Urinary bladder (tissue), 4 donors: ENCODE results near the gene HASPIN. TPM values are rescaled to one million over a fixed set of nuclear protein-coding genes. Genes with fewer than 3 reads are reported as not detected.
A peak's percentile ranks its signal among the peaks of the same experiment; 100 is the strongest.
"Not testable (repeated sequence)": the region's sequence is repeated elsewhere in the genome, so short reads cannot be mapped to it uniquely, and the experiment has no call there.

ENCODE experiments used
- DNase-seq: peaks from one replicate; pipeline ENCODE4 v3.0.0-alpha.2; 2015; ENCODE audit errors: extremely low spot score
- H3K27ac ChIP-seq: one replicate; pipeline ENCODE4 v1.5.1; 2013; ENCODE audit warnings: low read depth, mild to moderate bottlenecking, moderate library complexity
- H3K36me3 ChIP-seq: one replicate; pipeline ENCODE4 v1.6.1; 2013; ENCODE audit warnings: mild to moderate bottlenecking, moderate library complexity; ENCODE audit not compliant: insufficient read depth
- H3K4me1 ChIP-seq: one replicate; pipeline ENCODE4 v1.6.1; 2013; ENCODE audit warnings: mild to moderate bottlenecking, moderate library complexity; ENCODE audit not compliant: insufficient read depth
- H3K4me3 ChIP-seq: one replicate; pipeline ENCODE4 v1.5.1; 2013; ENCODE audit warnings: low read depth, low read length
- whole genome bisulfite sequencing: extraction: QIAGEN DNeasy Blood & Tissue Kit; methylation state at CpG from one replicate; pipeline ENCODE4 v1.1.7; 2013; 5-methylcytosine and 5-hydroxymethylcytosine counted together
- polyA plus RNA-seq: library from polyadenylated mRNA; stranded (reverse); fragments of 200-250 nt; gene quantifications from one replicate; pipeline ENCODE4 v1.2.3, GENCODE V29; 2013
- total RNA-seq: library from RNA; depleted of rRNA; stranded (reverse); fragments of >200 nt; gene quantifications from one replicate; pipeline ENCODE4 v1.2.3, GENCODE V29; 2014
- donor health status: healthy with polysubstance abuse.
- donor health status: healthy.

The HASPIN gene
- total and polyA plus RNA-seq, 2 donors: 0.08 to 2.2 TPM

- H3K4me3 ChIP-seq: no peak overlapping the region
- H3K4me1 ChIP-seq: no peaks in the 10 kb centered on the region
- DNase-seq: no peak
- 88% methylated on average over 20 of the region's 20 CpGs for WGBS
- no peak overlapping the region for H3K27ac ChIP-seq
- no peaks in the 10 kb centered on the region for H3K36me3 ChIP-seq
Observed at GRCh38 chr17:3704931-3705717, 18.6 kb upstream of the HASPIN start.

GRCh38 chr17:3705718-3705984 is 18.1 kb upstream of the HASPIN start:
- H3K36me3 ChIP-seq, H3K4me3 ChIP-seq, H3K27ac ChIP-seq, DNase-seq, H3K4me1 ChIP-seq: not testable (repeated sequence)
- 83% methylated on average over 1 of the region's 1 CpG for WGBS

- DNase-seq: no peak
- no peak overlapping the region for H3K4me3 ChIP-seq
- no peaks in the 10 kb centered on the region for H3K36me3 ChIP-seq
- 73% methylated on average over 3 of the region's 3 CpGs for WGBS
- no peak overlapping the region for H3K27ac ChIP-seq
- no peaks in the 10 kb centered on the region for H3K4me1 ChIP-seq
Observed at GRCh38 chr17:3708366-3708765, 15.3 kb upstream of the HASPIN start.

GRCh38 chr17:3710951-3711383 is 12.7 kb upstream of the HASPIN start:
- Histone ChIP-seq H3K27ac (peak overlapping the region; percentile 16), H3K4me3 (no peak overlapping the region), H3K4me1 (no peaks in the 10 kb centered on the region), H3K36me3 (peaks cover 8% of the 10 kb centered on the region)
- no peak for DNase-seq
- 73% methylated on average over 5 of the region's 5 CpGs for WGBS

- 83% methylated on average over 13 of the region's 13 CpGs for WGBS
- no peak overlapping the region for H3K27ac ChIP-seq
- no peak for DNase-seq
- no peaks in the 10 kb centered on the region for H3K4me1 ChIP-seq
- peaks cover 13% of the 10 kb centered on the region for H3K36me3 ChIP-seq
- H3K4me3 ChIP-seq: no peak overlapping the region
Observed at GRCh38 chr17:3712811-3713463, 10.8 kb upstream of the HASPIN start.

GRCh38 chr17:3715296-3715695 is 8.4 kb upstream of the HASPIN start:
- DNase-seq: no peak
- Histone ChIP-seq H3K36me3 (peaks cover 13% of the 10 kb centered on the region), H3K4me3 (no peak overlapping the region), H3K27ac (no peak overlapping the region), H3K4me1 (no peaks in the 10 kb centered on the region)
- 87% methylated on average over 8 of the region's 8 CpGs for WGBS

GRCh38 chr17:3718201-3718600 is 5.5 kb upstream of the HASPIN start:
- 84% methylated on average over 4 of the region's 4 CpGs for WGBS
- Histone ChIP-seq H3K27ac (no peak overlapping the region), H3K4me3 (no peak overlapping the region), H3K4me1 (no peaks in the 10 kb centered on the region), H3K36me3 (peaks cover 13% of the 10 kb centered on the region)
- no peak for DNase-seq

- no peak for DNase-seq
- Histone ChIP-seq H3K4me1 (no peaks in the 10 kb centered on the region), H3K4me3 (no peak overlapping the region), H3K27ac (no peak overlapping the region), H3K36me3 (peaks cover 13% of the 10 kb centered on the region)
Observed at GRCh38 chr17:3719265-3719664, 4.4 kb upstream of the HASPIN start.

GRCh38 chr17:3722716-3723115 is 987 bp upstream of the HASPIN start:
- no peak for DNase-seq
- H3K4me3 ChIP-seq: peak overlapping the region; percentile 68
- H3K4me1 ChIP-seq: no peaks in the 10 kb centered on the region
- peaks cover under 1% of the 10 kb centered on the region for H3K36me3 ChIP-seq
- WGBS: 35% methylated on average over 6 of the region's 6 CpGs
- no peak overlapping the region for H3K27ac ChIP-seq

GRCh38 chr17:3723188-3723555 is 531 bp upstream of the HASPIN start:
- Histone ChIP-seq H3K4me1 (no peaks in the 10 kb centered on the region), H3K27ac (peak overlapping the region; percentile 90), H3K36me3 (no peaks in the 10 kb centered on the region), H3K4me3 (peak overlapping the region; percentile 68)
- no peak for DNase-seq
- WGBS: under 1% methylated on average over 13 of the region's 13 CpGs

GRCh38 chr17:3724378-3725077 is 825 bp downstream of the HASPIN start:
- DNase-seq: no peak
- peak overlapping the region; percentile 68 for H3K4me3 ChIP-seq
- H3K36me3 ChIP-seq: no peaks in the 10 kb centered on the region
- 19% methylated on average over 27 of the region's 27 CpGs for WGBS
- no peak overlapping the region for H3K27ac ChIP-seq
- H3K4me1 ChIP-seq: no peaks in the 10 kb centered on the region

GRCh38 chr17:3727041-3727440 is 3.3 kb downstream of the HASPIN start:
- 61% methylated on average over 2 of the region's 2 CpGs for WGBS
- no peak for DNase-seq
- H3K4me3 ChIP-seq: no peak overlapping the region
- no peaks in the 10 kb centered on the region for H3K36me3 ChIP-seq
- no peaks in the 10 kb centered on the region for H3K4me1 ChIP-seq
- H3K27ac ChIP-seq: no peak overlapping the region

- H3K4me1 ChIP-seq, H3K36me3 ChIP-seq, H3K4me3 ChIP-seq, DNase-seq, H3K27ac ChIP-seq: not testable (repeated sequence)
- WGBS: 95% methylated on average over 3 of the region's 3 CpGs
Observed at GRCh38 chr17:3728099-3728498, 4.4 kb downstream of the HASPIN start.

- no peak for DNase-seq
- no peak overlapping the region for H3K4me3 ChIP-seq
- 96% methylated on average over 6 of the region's 6 CpGs for WGBS
Observed at GRCh38 chr17:3729881-3730280, 6.2 kb downstream of the HASPIN start.

More at GRCh38 chr17:3729881-3730280, 6.2 kb downstream of the HASPIN start:
- no peaks in the 10 kb centered on the region for H3K4me1 ChIP-seq
- no peak overlapping the region for H3K27ac ChIP-seq
- no peaks in the 10 kb centered on the region for H3K36me3 ChIP-seq
